SU-DHL-6 (cell line): ENCODE data around the gene AMER2.
"Not testable (repeated sequence)": the region's sequence is repeated elsewhere in the genome, so short reads cannot be mapped to it uniquely, and the experiment has no call there.

Experiments
- H2AFZ ChIP-seq: fragments of 200-600 bp; sonication (generic); 2 replicates; pipeline ENCODE4 v1.6.1; 2014; ENCODE audit warnings: low read depth, mild to moderate bottlenecking, moderate library complexity, mixed read lengths, antibody characterized with exemption, low read length; ENCODE audit not compliant: severe bottlenecking
- H3F3A ChIP-seq: fragments of 200-600 bp; shearing (Covaris generic); 2 replicates; pipeline ENCODE4 v1.6.0; 2016; ENCODE audit warnings: antibody characterized with exemption, mild to moderate bottlenecking; ENCODE audit not compliant: insufficient read depth
- H3K27ac ChIP-seq: fragments of 200-600 bp; sonication (generic); 2 replicates; pipeline ENCODE4 v1.5.1; 2016; ENCODE audit warnings: low read depth, mild to moderate bottlenecking, low read length, moderate library complexity, mixed read lengths
- H3K27me3 ChIP-seq: fragments of 200-600 bp; sonication (generic), shearing (Covaris generic); 2 replicates; pipeline ENCODE4 v1.6.0; 2014; ENCODE audit warnings: mild to moderate bottlenecking, low read length
- H3K36me3 ChIP-seq: fragments of 200-600 bp; sonication (generic); 2 replicates; pipeline ENCODE4 v1.6.1; 2014; ENCODE audit warnings: mild to moderate bottlenecking, low read length, mixed read lengths
- H3K4me2 ChIP-seq: fragments of 300-600, 200-600 bp; shearing (Covaris generic), sonication (generic); 2 replicates; pipeline ENCODE4 v1.6.0; 2014; ENCODE audit warnings: low read length, low read depth, mild to moderate bottlenecking; ENCODE audit not compliant: poor library complexity, severe bottlenecking
- H3K4me3 ChIP-seq: fragments of 200-600 bp; sonication (generic); 2 replicates; pipeline ENCODE4 v1.5.1; 2014; ENCODE audit warnings: antibody characterized with exemption, low read length, mild to moderate bottlenecking, mixed read lengths; ENCODE audit not compliant: insufficient read depth, poor library complexity, severe bottlenecking
- H3K79me2 ChIP-seq: fragments of 200-600 bp; sonication (generic); 2 replicates; pipeline ENCODE4 v1.6.1; 2014; ENCODE audit warnings: mild to moderate bottlenecking, low read length, moderate library complexity; ENCODE audit not compliant: insufficient read depth
- H3K9ac ChIP-seq: fragments of 200-600 bp; sonication (generic); 2 replicates; pipeline ENCODE4 v1.7.0; 2014; ENCODE audit warnings: mild to moderate bottlenecking, low read length
- H3K9me2 ChIP-seq: fragments of 200-600 bp; sonication (generic); replicated peaks from 2 replicates; pipeline ENCODE4 v1.6.1; 2014; ENCODE audit warnings: low read length; ENCODE audit not compliant: insufficient read depth
- H3K9me3 ChIP-seq: fragments of 200-600 bp; sonication (generic); 2 replicates; pipeline ENCODE4 v1.6.1; 2014; ENCODE audit warnings: low read length, mixed read lengths; ENCODE audit not compliant: insufficient read depth
- H4K20me1 ChIP-seq: fragments of 200-600 bp; sonication (generic); 2 replicates; pipeline ENCODE4 v1.6.1; 2014; ENCODE audit warnings: low read depth, mild to moderate bottlenecking, antibody characterized with exemption, low read length, moderate library complexity, mixed read lengths
- EZH2phosphoT487 ChIP-seq: fragments of 200-600 bp; sonication (generic), shearing (Covaris generic); conservative IDR thresholded peaks from 2 replicates; pipeline ENCODE4 v1.6.1; 2018; ENCODE audit warnings: mild to moderate bottlenecking, antibody characterized with exemption, low read length, moderate library complexity, mixed read lengths
- TF ChIP-seq, protein P1 (sequence below): fragments of 200-600 bp; sonication (generic); IDR thresholded peaks from one replicate; pipeline ENCODE4 v1.5.1; 2017; ENCODE audit warnings: antibody characterized with exemption, mild to moderate bottlenecking, low read length, moderate library complexity; ENCODE audit not compliant: insufficient read depth, poor library complexity, severe bottlenecking

AMER2 gene

DNA sequence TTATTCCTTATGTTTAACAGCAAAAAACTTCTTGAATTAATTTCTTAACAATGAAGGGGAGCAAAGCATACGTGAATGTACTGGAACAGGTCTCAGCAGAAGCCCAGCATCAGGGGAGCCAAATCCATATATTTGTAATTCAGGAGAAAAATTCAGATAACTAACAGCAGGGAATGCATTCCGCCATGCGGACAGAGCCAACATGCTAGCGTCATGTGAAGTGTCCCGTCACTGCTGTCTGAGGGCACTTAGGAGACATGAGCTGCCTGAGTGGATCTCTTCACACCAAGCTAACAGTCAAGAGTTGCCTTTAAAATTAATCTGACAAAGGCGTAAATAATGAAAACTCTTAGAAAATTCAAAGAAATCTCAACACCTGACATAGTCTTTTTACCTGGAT, 6.4 kb downstream of the AMER2 start:
- no peaks in the 10 kb centered on the region for H3K9me2 ChIP-seq
- no peaks in the 10 kb centered on the region for H3K9me3 ChIP-seq
- H3K79me2 ChIP-seq = no peaks in the 10 kb centered on the region
- no peak overlapping the region for H3K4me2 ChIP-seq
- H3K9ac ChIP-seq = no peak overlapping the region
- H3K27ac ChIP-seq = no peak overlapping the region
- no peaks in the 10 kb centered on the region for H4K20me1 ChIP-seq
- H3K27me3 ChIP-seq = no peaks in the 10 kb centered on the region
- H3K4me3 ChIP-seq = no peak overlapping the region
- TF ChIP-seq, protein P1, sequence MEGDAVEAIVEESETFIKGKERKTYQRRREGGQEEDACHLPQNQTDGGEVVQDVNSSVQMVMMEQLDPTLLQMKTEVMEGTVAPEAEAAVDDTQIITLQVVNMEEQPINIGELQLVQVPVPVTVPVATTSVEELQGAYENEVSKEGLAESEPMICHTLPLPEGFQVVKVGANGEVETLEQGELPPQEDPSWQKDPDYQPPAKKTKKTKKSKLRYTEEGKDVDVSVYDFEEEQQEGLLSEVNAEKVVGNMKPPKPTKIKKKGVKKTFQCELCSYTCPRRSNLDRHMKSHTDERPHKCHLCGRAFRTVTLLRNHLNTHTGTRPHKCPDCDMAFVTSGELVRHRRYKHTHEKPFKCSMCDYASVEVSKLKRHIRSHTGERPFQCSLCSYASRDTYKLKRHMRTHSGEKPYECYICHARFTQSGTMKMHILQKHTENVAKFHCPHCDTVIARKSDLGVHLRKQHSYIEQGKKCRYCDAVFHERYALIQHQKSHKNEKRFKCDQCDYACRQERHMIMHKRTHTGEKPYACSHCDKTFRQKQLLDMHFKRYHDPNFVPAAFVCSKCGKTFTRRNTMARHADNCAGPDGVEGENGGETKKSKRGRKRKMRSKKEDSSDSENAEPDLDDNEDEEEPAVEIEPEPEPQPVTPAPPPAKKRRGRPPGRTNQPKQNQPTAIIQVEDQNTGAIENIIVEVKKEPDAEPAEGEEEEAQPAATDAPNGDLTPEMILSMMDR = no peak
- TF ChIP-seq EZH2phosphoT487 = no peak
- H3F3A ChIP-seq = no peaks in the 10 kb centered on the region
- no peak overlapping the region for H2AFZ ChIP-seq
- H3K36me3 ChIP-seq = no peaks in the 10 kb centered on the region

DNA sequence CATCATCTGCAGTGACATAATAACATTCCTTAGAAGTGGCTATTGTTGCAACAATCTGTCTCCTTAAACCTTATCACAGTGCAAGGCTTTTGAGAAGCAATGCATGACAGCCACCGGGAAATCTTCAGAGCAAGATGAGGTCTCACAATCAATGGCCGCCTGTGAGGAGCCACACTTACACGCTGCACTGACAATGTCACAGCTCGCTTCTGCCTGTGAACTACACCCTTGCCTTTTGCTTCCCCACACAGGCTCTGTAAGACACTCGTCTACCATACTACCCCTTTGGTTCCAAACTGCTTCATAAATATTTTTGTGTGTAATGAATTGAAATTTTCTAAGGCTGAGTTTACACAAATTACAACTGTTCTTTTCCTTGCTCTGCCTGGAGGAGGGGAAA, 6.9 kb downstream of the AMER2 start:
- H3K27ac ChIP-seq = not testable (repeated sequence)

DNA sequence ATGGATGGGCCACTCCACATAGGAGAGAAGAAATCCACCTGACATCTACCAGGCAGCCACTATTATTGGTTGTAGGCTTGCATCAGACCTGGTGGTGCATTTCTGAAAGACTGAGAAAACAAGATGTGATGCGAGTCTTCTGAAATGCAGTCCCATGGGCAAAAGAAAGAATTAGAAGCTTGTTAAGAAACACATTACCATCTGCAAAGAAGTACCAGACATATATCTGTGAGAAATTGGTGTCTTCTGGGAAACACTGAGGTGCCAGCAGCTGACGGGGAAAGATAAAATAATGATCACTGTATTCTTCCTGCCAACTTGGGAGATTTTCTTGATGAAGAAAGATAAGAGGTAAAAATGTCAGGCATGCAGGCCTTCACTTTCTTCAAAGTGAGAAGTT, 14.4 kb downstream of the AMER2 start:
- H3K79me2 ChIP-seq = no peaks in the 10 kb centered on the region
- no peak overlapping the region for H3K27ac ChIP-seq
- H3K36me3 ChIP-seq = no peaks in the 10 kb centered on the region
- H3K9me3 ChIP-seq = no peaks in the 10 kb centered on the region
- H4K20me1 ChIP-seq = no peaks in the 10 kb centered on the region
- TF ChIP-seq, protein P1 = no peak
- TF ChIP-seq EZH2phosphoT487 = no peak
- no peak overlapping the region for H2AFZ ChIP-seq
- no peak overlapping the region for H3K4me3 ChIP-seq
- no peaks in the 10 kb centered on the region for H3K27me3 ChIP-seq
- H3K9ac ChIP-seq = no peak overlapping the region
- no peaks in the 10 kb centered on the region for H3F3A ChIP-seq
- H3K4me2 ChIP-seq = no peak overlapping the region
- no peaks in the 10 kb centered on the region for H3K9me2 ChIP-seq

More for the DNA sequence above, 6.9 kb downstream of the AMER2 start:
- H3F3A ChIP-seq, H3K4me2 ChIP-seq, H3K27me3 ChIP-seq, H2AFZ ChIP-seq, H3K36me3 ChIP-seq, H3K9me3 ChIP-seq, H3K79me2 ChIP-seq, H3K9ac ChIP-seq, H3K4me3 ChIP-seq, H3K9me2 ChIP-seq, H4K20me1 ChIP-seq: not testable (repeated sequence)

DNA sequence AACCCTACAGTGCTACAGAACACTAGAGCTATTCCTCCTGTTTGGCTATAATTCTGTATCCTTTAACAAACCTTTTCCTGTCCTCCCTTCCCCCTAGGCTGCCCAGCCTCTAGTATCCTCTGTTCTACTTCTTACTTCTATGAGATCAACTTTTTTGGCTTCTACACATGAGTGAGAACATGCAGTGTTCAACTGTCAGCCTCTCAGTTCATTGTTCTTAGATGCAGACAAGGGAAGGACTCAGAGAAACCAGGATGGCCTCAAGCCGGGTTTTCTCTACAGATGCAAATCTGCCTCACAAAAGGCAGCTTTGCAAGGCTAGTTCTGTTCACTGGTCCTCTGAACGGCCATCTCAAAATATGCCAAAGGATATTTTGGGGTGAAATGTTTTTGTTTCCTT, 18.4 kb downstream of the AMER2 start:
- no peak overlapping the region for H3K27ac ChIP-seq
- no peaks in the 10 kb centered on the region for H3K9me2 ChIP-seq
- no peak overlapping the region for H2AFZ ChIP-seq
- no peaks in the 10 kb centered on the region for H3K27me3 ChIP-seq
- H4K20me1 ChIP-seq = no peaks in the 10 kb centered on the region
- H3K36me3 ChIP-seq = no peaks in the 10 kb centered on the region
- no peak overlapping the region for H3K9ac ChIP-seq
- H3K79me2 ChIP-seq = no peaks in the 10 kb centered on the region
- H3K4me3 ChIP-seq = no peak overlapping the region
- H3K9me3 ChIP-seq = no peaks in the 10 kb centered on the region
- no peak overlapping the region for H3K4me2 ChIP-seq
- H3F3A ChIP-seq = no peaks in the 10 kb centered on the region
- TF ChIP-seq, protein P1 = no peak
- TF ChIP-seq EZH2phosphoT487 = no peak
